ENCODE data around the gene ZNF699. TPM values are rescaled to one million over a fixed set of nuclear protein-coding genes. Genes with fewer than 3 reads are reported as not detected.

Gene ZNF699
- total RNA-seq, 1 donor from 2014 or later = 5.3 TPM

GRCh38 chr19:9348253-9348652 lies 38.6 kb upstream of the ZNF699 start:
- peaks cover 99% of the 10 kb centered on the region for H3K9me3 ChIP-seq
- intact Hi-C loops (cut with DNase I) = no loop called here

DNA sequence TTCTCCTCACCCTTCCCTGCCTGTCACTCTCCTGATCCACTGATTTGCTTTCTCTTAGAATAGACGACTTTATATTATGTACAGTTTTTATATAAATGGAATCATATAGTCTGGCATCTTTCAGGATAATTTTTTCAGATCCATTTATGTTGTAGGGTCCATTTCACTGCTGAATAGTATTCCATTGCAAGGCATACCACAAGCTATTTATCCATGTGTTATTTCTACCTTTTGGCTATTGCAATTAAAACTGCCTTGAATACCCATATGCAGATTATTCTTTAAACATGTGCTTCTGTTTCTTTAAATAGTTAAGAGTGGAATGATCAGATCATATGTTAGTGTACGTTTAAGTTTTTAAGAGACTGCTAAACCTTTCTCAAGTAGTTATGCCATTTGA lies 35.4 kb upstream of the ZNF699 start:
- no peak for TF ChIP-seq CTCF (IDR thresholded peaks at IDR 0.05)
- Histone ChIP-seq H3K4me1 (no peaks in the 10 kb centered on the region), H3K9me3 (peaks cover 99% of the 10 kb centered on the region), H3K27ac (no peak overlapping the region), H3K4me3 (no peak overlapping the region), H3K36me3 (peaks cover 20% of the 10 kb centered on the region), H3K27me3 (no peaks in the 10 kb centered on the region)
- intact Hi-C loops (cut with DNase I) = no loop called here
- DNase-seq = no peak
- ATAC-seq = no peak

More at GRCh38 chr19:9348253-9348652, 38.6 kb upstream of the ZNF699 start:
- no peaks in the 10 kb centered on the region for H3K27me3 ChIP-seq
- no peaks in the 10 kb centered on the region for H3K4me1 ChIP-seq
- TF ChIP-seq CTCF (IDR thresholded peaks at IDR 0.05) = no peak
- no peak overlapping the region for H3K4me3 ChIP-seq
- H3K36me3 ChIP-seq = no peaks in the 10 kb centered on the region
- no peak for DNase-seq
- ATAC-seq = no peak
- H3K27ac ChIP-seq = no peak overlapping the region

DNA sequence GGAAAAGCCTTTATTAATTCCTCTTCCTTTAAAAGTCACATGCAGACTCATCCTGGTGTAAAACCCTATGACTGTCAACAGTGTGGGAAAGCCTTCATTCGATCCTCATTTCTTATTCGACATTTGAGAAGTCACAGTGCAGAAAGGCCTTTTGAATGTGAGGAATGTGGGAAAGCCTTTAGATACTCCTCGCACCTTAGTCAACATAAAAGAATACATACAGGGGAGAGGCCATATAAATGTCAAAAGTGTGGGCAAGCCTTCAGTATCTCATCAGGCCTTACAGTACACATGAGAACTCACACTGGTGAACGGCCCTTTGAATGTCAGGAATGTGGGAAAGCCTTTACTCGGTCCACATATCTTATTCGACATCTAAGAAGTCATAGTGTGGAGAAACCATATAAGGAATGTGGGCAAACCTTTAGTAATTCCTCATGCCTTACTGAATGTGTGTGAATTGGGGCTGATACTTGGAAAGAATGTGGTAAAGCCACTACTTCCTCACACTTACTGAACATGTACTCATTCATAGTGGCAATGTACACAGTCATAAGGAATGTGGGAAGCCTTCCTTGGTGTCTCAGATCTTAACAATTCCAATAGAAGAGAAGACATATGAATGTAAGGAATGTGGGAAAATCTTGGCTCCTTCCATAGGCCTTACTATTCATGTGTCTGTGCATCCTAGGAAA lies 33.1 kb upstream of the ZNF699 start:
- intact Hi-C loops (cut with DNase I) = no loop called here

GRCh38 chr19:9329999-9330398 lies 20.4 kb upstream of the ZNF699 start:
- DNase-seq (no peak), ATAC-seq (no peak)
- intact Hi-C loops (cut with DNase I) = no loop called here
- no peak overlapping the region for H3K27ac ChIP-seq
- no peaks in the 10 kb centered on the region for H3K27me3 ChIP-seq
- H3K9me3 ChIP-seq = peaks cover 80% of the 10 kb centered on the region
- H3K4me1 ChIP-seq = peaks cover 1% of the 10 kb centered on the region
- H3K4me3 ChIP-seq = no peak overlapping the region
- no peak for TF ChIP-seq CTCF (IDR thresholded peaks at IDR 0.05)
- no peaks in the 10 kb centered on the region for H3K36me3 ChIP-seq

More for the DNA sequence above, 33.1 kb upstream of the ZNF699 start:
- TF ChIP-seq CTCF (IDR thresholded peaks at IDR 0.05) = no peak
- Histone ChIP-seq H3K27ac (no peak overlapping the region), H3K9me3 (peaks cover 97% of the 10 kb centered on the region), H3K4me3 (no peak overlapping the region), H3K36me3 (peaks cover 20% of the 10 kb centered on the region), H3K4me1 (no peaks in the 10 kb centered on the region), H3K27me3 (no peaks in the 10 kb centered on the region)
- no peak for DNase-seq
- no peak for ATAC-seq

- TF ChIP-seq CTCF (IDR thresholded peaks at IDR 0.05) = no peak
- no peak for ATAC-seq
- peak overlapping the region; percentile 95 for H3K4me3 ChIP-seq
- peak overlapping the region; percentile 92 for H3K27ac ChIP-seq
- DNase-seq = no peak
- peaks cover 6% of the 10 kb centered on the region for H3K4me1 ChIP-seq
- no peaks in the 10 kb centered on the region for H3K27me3 ChIP-seq
- no peaks in the 10 kb centered on the region for H3K36me3 ChIP-seq
- intact Hi-C loops (cut with DNase I) = no loop called here
- H3K9me3 ChIP-seq = peaks cover 28% of the 10 kb centered on the region
Measured at GRCh38 chr19:9324584-9324962, 14.9 kb upstream of the ZNF699 start.
